Heart left ventricle (tissue), 16 donors: ENCODE results near the gene FNBP1L. TPM values are rescaled to one million over a fixed set of nuclear protein-coding genes. Genes with fewer than 3 reads are reported as not detected.
"Not testable (repeated sequence)": the region's sequence is repeated elsewhere in the genome, so short reads cannot be mapped to it uniquely, and the experiment has no call there.

Source experiments
- ATAC-seq, 4 donors: fragments of 200-7000 bp; cut with Tn5 transposase; one replicate each; pipeline ENCODE4 v1.9.1; 2020 to 2022; ENCODE audit warnings: moderate library complexity in 4 of 4, mild to moderate bottlenecking in 3 of 4, moderate number of reproducible peaks in 1 of 4
- DNase-seq, 5 donors: peaks; one replicate each; pipeline ENCODE4 v3.0.0-alpha.2; 2020
- H3K27ac ChIP-seq, 12 donors: fragments of 200-600 bp; sonication (generic) in 4 of 12; one replicate each; pipeline versions ENCODE4 v1.5.0 to v1.8.0; 2016 to 2022; ENCODE audit warnings: mild to moderate bottlenecking in 2 of 12
- H3K27me3 ChIP-seq, 9 donors: fragments of 200-600 bp; sonication (generic) in 2 of 9; one replicate each; pipeline versions ENCODE4 v1.5.1 to v1.8.0; 2016 to 2022; ENCODE audit warnings: mild to moderate bottlenecking in 3 of 9
- H3K36me3 ChIP-seq, 9 donors: fragments of 200-600 bp; sonication (generic) in 2 of 9; one replicate each; pipeline versions ENCODE4 v1.5.0 to v1.8.0; 2018 to 2022; ENCODE audit warnings: mild to moderate bottlenecking in 2 of 9
- H3K4me1 ChIP-seq, 12 donors: fragments of 200-600 bp; sonication (generic) in 4 of 12; one replicate each; pipeline versions ENCODE4 v1.5.0 to v1.8.0; 2016 to 2022; ENCODE audit warnings: mild to moderate bottlenecking in 3 of 12
- H3K4me3 ChIP-seq, 12 donors: fragments of 200-600 bp; sonication (generic) in 4 of 12; one replicate each; pipeline versions ENCODE4 v1.5.0 to v1.8.0; 2017 to 2022; ENCODE audit warnings: mild to moderate bottlenecking in 9 of 12, moderate library complexity in 4 of 12
- H3K9me3 ChIP-seq, 12 donors: fragments of 200-600 bp; sonication (generic) in 4 of 12; one replicate each; pipeline versions ENCODE4 v1.5.0 to v1.8.0; 2016 to 2022; ENCODE audit warnings: mild to moderate bottlenecking in 1 of 12
- POLR2A ChIP-seq, 2 donors: fragments of 450-650 bp; IDR thresholded peaks; one replicate each; pipeline ENCODE4 v1.6.1; 2017; ENCODE audit warnings: antibody characterized with exemption in 2 of 2, mild to moderate bottlenecking in 2 of 2, moderate library complexity in 2 of 2
- WGBS, 4 donors: extraction: QIAGEN DNeasy Blood & Tissue Kit in 2 of 4; methylation state at CpG; one replicate each; pipeline versions ENCODE4 v1.1.5 to v1.1.7; 2013 to 2018; 5-methylcytosine and 5-hydroxymethylcytosine counted together
- intact Hi-C, 10 donors: fragments of 100-400 bp; cut with DNase I; formaldehyde crosslinking; loops; one replicate each; pipeline versions ENCODE4 v1.11.1 to v1.14.2; 2022
- polyA plus RNA-seq, 2 donors: library from polyadenylated mRNA; stranded (reverse); fragments of 200-250 nt; gene quantifications; one replicate each; pipeline ENCODE4 v1.2.3, GENCODE V29; 2013
- total RNA-seq, 9 donors: library from RNA; depleted of rRNA in 2 of 9; stranded (reverse); fragments of >200 nt in 2 of 9; fragmentation: NEBNext Ultra II Directional in 3 of 9; extraction: Animal tissue kit (Norgen Biotek cat#: 25700) in 3 of 9; gene quantifications; one replicate each; pipeline versions ENCODE4 v1.1.0 to v1.2.4, GENCODE V29; 2016 to 2023
- TF ChIP-seq, protein P1 (sequence below), 12 donors: fragments of 200-600 bp; sonication (generic) in 4 of 12; IDR thresholded peaks; one replicate each; pipeline versions ENCODE4 v1.5.0 to v1.8.0; 2018 to 2022; ENCODE audit warnings: antibody characterized with exemption in 12 of 12, mild to moderate bottlenecking in 5 of 12
- donor health status: ischemic (EF 13 %, LVEDD 7.1; RV severe dilation, severe dysfunction).
- donor health status: healthy with polysubstance abuse.
- donor health status: DM: no; HTN: yes; CAD: no.
- donor health status: DM: no; HTN: no; CAD: no.
- donor health status: ischemic (EF 25% LVEDD 6.9; RV normal size, moderate dysfunction).
- donor health status: ischemic (EF 25% LVEDD 5.7; RV mildly dilated, moderate dysfunction).
- donor health status: healthy.
- donor health status: DM: yes; HTN: yes; CAD: no.
- donor health status: ischemic (EF 35%, LVEDD 5.7; RV mildly dilated, moderate dysfunction).
- donor health status: nonischemic (EF 11% LVEDD 7.7; RV severe dilation, severe dysfunction).
- donor health status: DM: yes; HTN: yes; CAD: no.
- donor health status: PGD.
- donor health status: ischemic (EF 29% LVEDD 5.4; RV normal size, mild dysfunction).
- donor health status: nonischemic (EF 23%, LVEDD 6.1; RV moderate dilation, normal function).

The FNBP1L gene
- total and polyA plus RNA-seq, 11 donors = 12.4 to 38.8 (median 23.4) TPM

DNA sequence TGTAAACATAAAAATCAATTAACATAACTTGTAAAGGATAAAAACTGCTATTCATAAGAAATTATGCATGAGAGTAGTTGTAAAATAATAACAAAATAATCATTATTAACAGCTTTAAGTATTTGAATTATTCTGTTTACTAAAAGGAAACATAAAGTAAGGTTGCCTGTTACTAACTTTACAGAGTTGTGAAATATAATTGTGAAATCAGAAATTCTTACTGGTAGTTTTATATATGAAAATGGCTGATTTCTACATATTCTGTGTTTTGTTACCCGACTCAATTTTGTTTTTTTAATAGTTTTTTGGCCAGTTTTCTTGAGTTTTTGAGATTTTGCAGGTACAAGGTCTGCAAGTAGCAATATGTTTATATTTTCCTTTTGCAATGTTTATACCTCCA lies 27.8 kb downstream of the FNBP1L start:
- no peak for DNase-seq
- peaks cover 0 to 23% (median 10%) of the 10 kb centered on the region in 12 donors for H3K4me1 ChIP-seq
- WGBS, 4 donors = 88 to 96% (median 90%) methylated on average over 1 of the region's 1 CpG
- intact Hi-C loops = no loop called here
- no peak for ATAC-seq
- peaks cover 0 to 22% (median 15%) of the 10 kb centered on the region in 12 donors for H3K9me3 ChIP-seq
- H3K27ac ChIP-seq = no peak overlapping the region
- H3K36me3 ChIP-seq = no peaks in the 10 kb centered on the region
- H3K27me3 ChIP-seq = no peaks in the 10 kb centered on the region
- no peak overlapping the region for H3K4me3 ChIP-seq
- TF ChIP-seq, protein P1, sequence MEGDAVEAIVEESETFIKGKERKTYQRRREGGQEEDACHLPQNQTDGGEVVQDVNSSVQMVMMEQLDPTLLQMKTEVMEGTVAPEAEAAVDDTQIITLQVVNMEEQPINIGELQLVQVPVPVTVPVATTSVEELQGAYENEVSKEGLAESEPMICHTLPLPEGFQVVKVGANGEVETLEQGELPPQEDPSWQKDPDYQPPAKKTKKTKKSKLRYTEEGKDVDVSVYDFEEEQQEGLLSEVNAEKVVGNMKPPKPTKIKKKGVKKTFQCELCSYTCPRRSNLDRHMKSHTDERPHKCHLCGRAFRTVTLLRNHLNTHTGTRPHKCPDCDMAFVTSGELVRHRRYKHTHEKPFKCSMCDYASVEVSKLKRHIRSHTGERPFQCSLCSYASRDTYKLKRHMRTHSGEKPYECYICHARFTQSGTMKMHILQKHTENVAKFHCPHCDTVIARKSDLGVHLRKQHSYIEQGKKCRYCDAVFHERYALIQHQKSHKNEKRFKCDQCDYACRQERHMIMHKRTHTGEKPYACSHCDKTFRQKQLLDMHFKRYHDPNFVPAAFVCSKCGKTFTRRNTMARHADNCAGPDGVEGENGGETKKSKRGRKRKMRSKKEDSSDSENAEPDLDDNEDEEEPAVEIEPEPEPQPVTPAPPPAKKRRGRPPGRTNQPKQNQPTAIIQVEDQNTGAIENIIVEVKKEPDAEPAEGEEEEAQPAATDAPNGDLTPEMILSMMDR (IDR thresholded peaks at IDR 0.05) = no peak
- TF ChIP-seq POLR2A (IDR thresholded peaks at IDR 0.05) = no peak

DNA sequence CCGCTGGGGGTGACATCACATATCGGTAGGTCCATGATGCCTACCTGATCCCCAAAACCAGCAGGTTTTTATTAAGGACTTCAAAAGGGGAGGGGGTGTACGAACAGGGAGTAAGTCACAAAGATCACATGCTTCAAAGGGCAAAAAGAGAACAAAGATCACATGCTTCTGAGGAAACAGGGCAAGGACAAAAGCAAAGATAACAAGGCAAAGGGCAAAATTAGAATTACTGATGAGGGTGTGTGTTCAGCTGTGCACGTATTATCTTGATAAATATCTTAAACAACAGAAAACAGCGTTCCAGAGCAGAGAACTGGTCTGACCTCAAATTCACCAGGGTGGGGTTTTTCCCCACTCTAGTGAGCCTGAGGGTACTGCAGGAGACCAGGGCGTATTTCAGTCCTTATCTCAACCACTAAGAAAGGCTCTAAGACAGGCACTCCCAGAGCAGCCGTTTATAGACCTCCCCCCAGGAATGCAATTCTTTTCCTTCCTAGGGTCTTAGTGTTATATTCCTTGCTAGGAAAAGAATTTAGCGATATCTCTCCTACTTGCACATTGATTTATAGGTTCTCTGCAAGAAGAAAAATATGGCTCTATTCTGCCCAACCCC lies 31.3 kb downstream of the FNBP1L start:
- H3K36me3 ChIP-seq, DNase-seq, H3K27me3 ChIP-seq, H3K4me1 ChIP-seq, ATAC-seq, intact Hi-C loops, H3K4me3 ChIP-seq, H3K27ac ChIP-seq: not testable (repeated sequence)
- 92 to 96% (median 95%) methylated on average over 8 of the region's 8 CpGs for WGBS, 4 donors
- peaks cover 0 to 22% (median 15%) of the 10 kb centered on the region in 12 donors for H3K9me3 ChIP-seq

DNA sequence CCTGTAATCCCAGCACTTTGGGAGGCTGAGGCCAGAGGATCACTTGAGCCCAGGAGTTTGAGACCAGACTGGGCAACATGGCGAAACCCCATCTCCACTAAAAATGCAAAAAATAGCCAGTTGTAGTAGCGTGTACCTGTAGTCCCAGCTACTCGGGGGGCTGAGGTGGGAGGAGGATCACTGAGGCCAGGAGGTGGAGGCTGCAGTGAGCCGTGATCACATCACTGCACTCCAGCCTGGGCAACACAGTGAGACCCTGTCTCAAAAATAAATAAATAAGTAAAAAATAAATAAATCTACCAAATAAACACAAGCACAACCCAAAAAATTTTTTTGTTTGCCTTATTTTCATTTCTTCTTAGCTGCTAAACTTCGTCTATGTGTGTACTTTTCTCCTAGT lies 34.0 kb downstream of the FNBP1L start:
- DNase-seq, ATAC-seq, H3K27ac ChIP-seq, H3K27me3 ChIP-seq, H3K4me3 ChIP-seq, H3K36me3 ChIP-seq, intact Hi-C loops: not testable (repeated sequence)
- Histone ChIP-seq H3K9me3 (peaks cover 0 to 22% (median 15%) of the 10 kb centered on the region in 12 donors), H3K4me1 (peaks cover 0 to 15% (median 0%) of the 10 kb centered on the region in 12 donors)
- WGBS, 4 donors = 93 to 98% (median 95%) methylated on average over 5 of the region's 5 CpGs

DNA sequence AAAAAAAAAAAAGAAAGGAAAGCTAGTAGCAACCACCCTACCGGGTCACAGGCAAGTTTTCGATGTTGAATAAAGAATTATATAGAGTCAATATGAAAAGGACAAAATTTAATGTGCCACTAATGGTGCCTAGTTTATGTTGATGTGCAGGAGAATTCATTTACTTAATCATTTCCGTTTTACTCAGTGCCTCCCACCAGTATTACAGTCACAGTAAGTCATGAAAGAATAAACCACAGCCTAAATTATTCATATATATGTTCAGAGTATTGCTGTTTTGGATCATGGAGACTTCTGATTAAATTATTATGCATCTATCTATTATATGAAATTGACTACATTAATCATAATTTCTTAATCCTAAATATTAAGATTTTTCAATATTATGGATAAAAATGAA lies 35.3 kb downstream of the FNBP1L start:
- Histone ChIP-seq H3K36me3 (no peaks in the 10 kb centered on the region), H3K4me1 (peaks cover 0 to 18% (median 0%) of the 10 kb centered on the region in 12 donors), H3K4me3 (no peak overlapping the region), H3K27ac (no peak overlapping the region), H3K9me3 (peaks cover 0 to 22% (median 15%) of the 10 kb centered on the region in 12 donors), H3K27me3 (no peaks in the 10 kb centered on the region)
- intact Hi-C loops = no loop called here
- ATAC-seq (no peak), DNase-seq (no peak)
- 86 to 90% (median 88%) methylated on average over 3 of the region's 3 CpGs for WGBS, 4 donors
- TF ChIP-seq POLR2A (IDR thresholded peaks at IDR 0.05) = no peak
- TF ChIP-seq, protein P1 (IDR thresholded peaks at IDR 0.05) = no peak

DNA sequence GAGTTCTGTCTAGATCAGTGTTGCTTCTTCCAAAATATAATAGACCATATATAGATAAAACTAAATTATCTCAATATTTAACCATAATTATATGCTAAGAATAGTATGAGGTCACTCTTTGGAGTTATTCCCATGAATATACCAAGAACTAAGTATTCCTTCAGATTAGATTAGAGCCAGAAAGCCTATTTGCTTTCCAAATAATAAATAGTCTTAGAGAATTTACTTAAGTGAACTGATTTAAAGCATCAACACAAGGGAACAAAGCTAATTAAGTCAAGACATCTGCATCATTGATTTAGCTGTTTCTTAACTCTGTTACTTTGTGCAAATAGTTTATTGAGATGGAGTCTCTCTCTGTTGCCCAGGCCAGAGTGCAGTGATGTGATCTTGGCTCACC lies 35.7 kb downstream of the FNBP1L start:
- TF ChIP-seq, protein P1 (IDR thresholded peaks at IDR 0.05) = no peak
- TF ChIP-seq POLR2A (IDR thresholded peaks at IDR 0.05) = no peak

More for the DNA sequence above, 35.7 kb downstream of the FNBP1L start:
- no peaks in the 10 kb centered on the region for H3K27me3 ChIP-seq
- H3K27ac ChIP-seq = no peak overlapping the region
- no peak overlapping the region for H3K4me3 ChIP-seq
- peaks cover 0 to 17% (median 12%) of the 10 kb centered on the region in 12 donors for H3K9me3 ChIP-seq
- H3K4me1 ChIP-seq = peaks cover 0 to 18% (median 0%) of the 10 kb centered on the region in 12 donors
- H3K36me3 ChIP-seq = no peaks in the 10 kb centered on the region
- DNase-seq (no peak), ATAC-seq (no peak)
- intact Hi-C loops = no loop called here
